Measurements from ENCODE around the gene APOBEC3F.

Gene APOBEC3F

DNA sequence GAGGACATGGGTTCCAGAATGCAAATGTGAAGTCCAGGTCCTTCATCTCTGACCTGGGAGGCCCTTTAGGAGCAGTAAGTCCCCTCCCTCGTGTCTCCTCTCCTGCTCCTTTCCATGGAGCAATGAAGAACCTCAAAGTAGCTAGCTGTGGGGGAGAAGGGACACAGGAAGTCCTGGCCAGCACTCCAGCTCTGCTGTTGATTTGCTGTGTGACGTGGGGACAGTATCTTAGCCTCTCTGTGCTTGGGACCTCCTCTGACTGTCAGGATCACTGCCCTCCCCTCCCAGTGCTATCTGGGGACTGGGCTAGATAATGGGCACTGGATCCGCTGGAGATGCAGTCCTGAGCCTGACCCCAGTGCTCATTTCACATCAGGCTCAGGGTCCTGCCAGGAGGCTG is 55.3 kb downstream of the APOBEC3F start:
- no peak for FAIRE-seq

DNA sequence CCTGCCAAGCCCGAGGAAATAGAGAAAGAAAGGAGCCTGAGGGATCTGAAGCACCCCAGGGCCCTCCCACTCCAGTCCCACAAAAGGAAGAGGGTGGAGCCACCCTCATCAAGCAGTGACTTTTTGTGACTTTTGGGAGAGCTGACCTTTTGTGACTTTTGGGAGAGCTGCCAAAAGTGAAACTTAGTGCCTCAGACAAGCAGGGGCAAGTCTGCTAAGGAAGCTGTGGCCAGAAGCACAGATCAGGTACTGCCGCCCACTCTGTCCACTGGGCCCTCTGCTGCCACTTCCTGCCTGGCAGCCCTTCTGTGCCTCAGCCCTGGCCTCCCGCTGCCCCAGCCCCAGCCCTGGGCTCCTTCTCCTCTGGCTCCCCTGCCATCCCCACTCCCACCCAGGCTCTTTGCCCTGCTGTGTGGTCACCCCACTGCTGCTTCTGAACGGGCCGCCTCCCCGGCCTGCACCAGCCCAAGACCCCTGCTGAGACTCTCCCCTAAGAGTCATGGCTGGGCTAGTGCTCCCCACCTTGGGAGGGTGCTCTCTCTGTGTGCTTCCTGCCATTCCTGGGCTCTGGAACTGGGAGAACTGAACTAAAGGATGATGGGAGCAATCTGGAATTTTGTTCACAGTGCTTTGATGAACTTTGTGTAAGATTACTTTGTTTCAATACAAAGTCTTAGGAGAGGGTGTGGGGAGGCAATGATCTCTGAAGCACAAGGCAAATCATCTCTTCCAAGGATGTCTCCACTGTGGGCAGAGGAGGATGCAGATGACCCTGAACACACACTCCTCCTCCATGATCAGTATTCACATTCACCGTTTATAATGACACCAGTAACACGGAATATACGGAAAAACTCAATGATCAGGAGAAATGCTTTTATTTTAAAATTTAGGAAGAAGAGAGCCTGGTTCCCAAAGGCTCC is 56.7 kb downstream of the APOBEC3F start, which contains the start of gene APOBEC3H:
APOBEC3H (plus strand) TSS at position 147 of the 923 bp plus-strand sequence. CDS start 3,035 bp downstream, outside the sequence.
- FAIRE-seq: no peak

DNA sequence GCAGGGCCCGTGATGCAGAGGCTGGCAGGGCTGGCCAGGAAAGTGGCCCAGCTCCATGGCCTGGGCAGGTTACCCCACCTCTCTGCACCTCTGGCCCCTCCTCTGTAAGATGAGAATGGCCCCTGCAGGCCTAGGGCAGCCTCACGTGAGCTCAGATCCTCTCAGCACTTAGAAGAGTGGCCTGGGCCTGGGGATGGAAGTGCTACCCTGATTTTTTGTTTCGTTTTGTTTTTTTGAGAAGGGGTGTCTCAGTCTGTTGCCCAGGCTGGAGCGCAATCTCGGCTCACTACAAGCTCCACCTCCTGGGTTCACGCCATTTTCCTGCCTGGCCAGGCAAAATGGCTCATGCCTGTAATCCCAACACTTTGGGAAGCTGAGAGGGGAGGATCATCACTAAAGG is 57.4 kb downstream of the APOBEC3F start:
- FAIRE-seq: no peak

DNA sequence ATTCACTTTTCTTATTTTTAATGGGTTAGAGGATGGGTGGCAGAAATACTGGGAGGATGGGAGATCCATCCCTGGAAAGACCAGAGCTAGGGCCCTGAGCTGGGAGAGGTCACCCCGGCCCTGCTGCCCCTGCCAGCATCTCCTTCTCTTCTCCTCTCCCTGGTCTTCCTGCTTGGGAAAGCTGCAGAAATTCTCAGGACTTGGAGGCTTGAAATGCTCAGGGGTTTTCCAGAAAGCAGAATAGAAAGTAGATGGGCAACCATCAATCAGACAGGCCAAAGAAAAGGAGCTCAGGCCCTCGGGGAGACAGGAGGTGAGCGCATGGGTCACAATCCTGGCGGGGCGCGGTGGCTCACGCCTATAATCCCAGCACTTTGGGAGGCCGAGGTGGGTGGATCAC is 57.9 kb downstream of the APOBEC3F start:
- no peak for FAIRE-seq

DNA sequence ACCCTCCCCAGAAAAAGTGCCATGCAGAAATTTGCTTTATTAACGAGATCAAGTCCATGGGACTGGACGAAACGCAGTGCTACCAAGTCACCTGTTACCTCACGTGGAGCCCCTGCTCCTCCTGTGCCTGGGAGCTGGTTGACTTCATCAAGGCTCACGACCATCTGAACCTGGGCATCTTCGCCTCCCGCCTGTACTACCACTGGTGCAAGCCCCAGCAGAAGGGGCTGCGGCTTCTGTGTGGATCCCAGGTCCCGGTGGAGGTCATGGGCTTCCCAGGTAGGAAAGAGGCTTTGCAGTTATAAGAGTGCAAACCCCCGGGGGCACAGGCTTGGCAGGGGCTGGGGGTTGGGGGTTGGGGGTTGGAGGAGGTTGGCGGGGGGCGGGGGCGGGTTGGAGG is 60.6 kb downstream of the APOBEC3F start:
- FAIRE-seq: no peak

DNA sequence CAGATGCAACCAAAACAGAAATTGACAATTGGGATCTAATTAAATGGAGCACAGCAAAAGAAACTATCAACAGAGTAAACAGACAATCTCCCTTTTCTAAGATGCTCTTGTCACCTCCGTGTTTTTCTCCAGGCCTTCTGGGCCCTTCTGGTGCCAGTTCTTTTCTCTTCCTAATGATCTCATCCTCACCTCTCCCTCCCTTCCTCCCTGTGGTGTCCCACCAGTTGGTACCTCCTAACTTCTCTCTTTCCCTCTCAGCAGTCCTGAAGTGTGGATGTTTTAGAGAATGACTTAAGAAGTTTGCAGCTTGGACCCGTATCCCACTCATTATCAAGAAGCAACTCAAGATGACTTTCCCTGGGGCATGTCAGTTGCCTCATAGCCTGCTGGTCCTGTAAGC is 62.8 kb downstream of the APOBEC3F start:
- no peak for FAIRE-seq
